OCI-LY7 (cell line): ENCODE measurements around the gene USH2A.

ENCODE experiments used
- EZH2phosphoT487 ChIP-seq: fragments of 200-600 bp; sonication (generic); IDR thresholded peaks from 2 replicates; pipeline ENCODE4 v1.6.1; 2018; ENCODE audit warnings: low read depth, borderline replicate concordance, mild to moderate bottlenecking, mixed run types, antibody characterized with exemption, low read length, moderate library complexity, mixed read lengths
- TF ChIP-seq, protein P1 (sequence below): fragments of 200-600 bp; sonication (generic); conservative IDR thresholded peaks from 2 replicates; pipeline ENCODE4 v1.5.1; 2014; ENCODE audit warnings: mild to moderate bottlenecking, antibody characterized with exemption, low read length, moderate library complexity, mixed read lengths

DNA sequence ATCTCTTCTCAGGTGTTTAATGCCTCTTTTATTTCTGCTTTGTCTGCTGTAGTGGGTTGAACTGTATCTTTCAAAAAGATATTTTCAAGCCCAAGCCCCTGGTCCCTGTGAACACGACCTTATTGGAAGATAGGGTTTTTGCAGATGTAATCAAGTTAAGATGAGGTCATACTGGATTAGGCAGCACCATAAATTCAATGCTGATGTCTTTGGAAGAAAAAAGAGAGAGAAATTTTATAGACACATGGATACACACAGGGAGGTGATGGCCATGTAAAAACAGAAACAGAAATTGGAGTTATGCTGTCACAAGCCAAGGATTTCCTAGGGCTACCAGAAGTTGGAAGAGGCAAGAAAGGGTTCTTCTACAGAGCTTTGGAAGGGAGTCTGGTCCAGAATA lies 554.7 kb downstream of the USH2A start:
- TF ChIP-seq, protein P1, sequence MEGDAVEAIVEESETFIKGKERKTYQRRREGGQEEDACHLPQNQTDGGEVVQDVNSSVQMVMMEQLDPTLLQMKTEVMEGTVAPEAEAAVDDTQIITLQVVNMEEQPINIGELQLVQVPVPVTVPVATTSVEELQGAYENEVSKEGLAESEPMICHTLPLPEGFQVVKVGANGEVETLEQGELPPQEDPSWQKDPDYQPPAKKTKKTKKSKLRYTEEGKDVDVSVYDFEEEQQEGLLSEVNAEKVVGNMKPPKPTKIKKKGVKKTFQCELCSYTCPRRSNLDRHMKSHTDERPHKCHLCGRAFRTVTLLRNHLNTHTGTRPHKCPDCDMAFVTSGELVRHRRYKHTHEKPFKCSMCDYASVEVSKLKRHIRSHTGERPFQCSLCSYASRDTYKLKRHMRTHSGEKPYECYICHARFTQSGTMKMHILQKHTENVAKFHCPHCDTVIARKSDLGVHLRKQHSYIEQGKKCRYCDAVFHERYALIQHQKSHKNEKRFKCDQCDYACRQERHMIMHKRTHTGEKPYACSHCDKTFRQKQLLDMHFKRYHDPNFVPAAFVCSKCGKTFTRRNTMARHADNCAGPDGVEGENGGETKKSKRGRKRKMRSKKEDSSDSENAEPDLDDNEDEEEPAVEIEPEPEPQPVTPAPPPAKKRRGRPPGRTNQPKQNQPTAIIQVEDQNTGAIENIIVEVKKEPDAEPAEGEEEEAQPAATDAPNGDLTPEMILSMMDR: no peak
- TF ChIP-seq EZH2phosphoT487: no peak
